ENCODE results near the gene P2RX3. TPM values are rescaled to one million over a fixed set of nuclear protein-coding genes. Genes with fewer than 3 reads are reported as not detected.

P2RX3 gene
- total RNA-seq, 1 donor from 2014 or later = not detected

DNA sequence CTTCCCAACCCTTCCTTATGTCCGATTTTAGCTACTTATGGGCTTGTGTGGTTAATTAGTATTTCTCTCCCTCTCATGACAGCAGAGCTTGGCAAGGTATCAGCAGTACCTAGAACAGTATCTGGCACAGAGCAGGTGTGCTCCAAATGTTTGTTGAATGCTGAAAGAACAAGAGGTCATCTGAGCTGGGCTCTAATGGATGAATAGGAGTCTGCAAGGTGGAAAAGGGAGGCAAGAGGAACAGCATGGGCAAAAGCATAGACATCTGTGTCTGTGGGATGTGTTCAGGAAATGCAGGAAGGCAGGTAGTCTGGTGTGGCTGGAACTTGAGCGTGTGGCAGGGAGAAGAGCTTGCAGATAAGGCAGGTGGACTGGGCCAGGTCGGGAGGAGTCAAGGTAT, 23.8 kb downstream of the P2RX3 start:
- TF ChIP-seq, protein P1, sequence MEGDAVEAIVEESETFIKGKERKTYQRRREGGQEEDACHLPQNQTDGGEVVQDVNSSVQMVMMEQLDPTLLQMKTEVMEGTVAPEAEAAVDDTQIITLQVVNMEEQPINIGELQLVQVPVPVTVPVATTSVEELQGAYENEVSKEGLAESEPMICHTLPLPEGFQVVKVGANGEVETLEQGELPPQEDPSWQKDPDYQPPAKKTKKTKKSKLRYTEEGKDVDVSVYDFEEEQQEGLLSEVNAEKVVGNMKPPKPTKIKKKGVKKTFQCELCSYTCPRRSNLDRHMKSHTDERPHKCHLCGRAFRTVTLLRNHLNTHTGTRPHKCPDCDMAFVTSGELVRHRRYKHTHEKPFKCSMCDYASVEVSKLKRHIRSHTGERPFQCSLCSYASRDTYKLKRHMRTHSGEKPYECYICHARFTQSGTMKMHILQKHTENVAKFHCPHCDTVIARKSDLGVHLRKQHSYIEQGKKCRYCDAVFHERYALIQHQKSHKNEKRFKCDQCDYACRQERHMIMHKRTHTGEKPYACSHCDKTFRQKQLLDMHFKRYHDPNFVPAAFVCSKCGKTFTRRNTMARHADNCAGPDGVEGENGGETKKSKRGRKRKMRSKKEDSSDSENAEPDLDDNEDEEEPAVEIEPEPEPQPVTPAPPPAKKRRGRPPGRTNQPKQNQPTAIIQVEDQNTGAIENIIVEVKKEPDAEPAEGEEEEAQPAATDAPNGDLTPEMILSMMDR (IDR thresholded peaks at IDR 0.05) = no peak
- TF ChIP-seq POLR2A (IDR thresholded peaks at IDR 0.05) (no peak), POLR2AphosphoS5 (IDR thresholded peaks at IDR 0.05; ENCODE audit: insufficient read depth in 1 of 2, low read depth in 1 of 2) (no peak)
- no peak overlapping the region for H3K27ac ChIP-seq
- H3K4me1 ChIP-seq = peaks cover 16% of the 10 kb centered on the region
- no peaks in the 10 kb centered on the region for H3K36me3 ChIP-seq
- no peaks in the 10 kb centered on the region for H3K27me3 ChIP-seq
- intact Hi-C loops (cut with DNase I) = no loop called here
- no peak overlapping the region for H3K4me3 ChIP-seq
- no peaks in the 10 kb centered on the region for H3K9me3 ChIP-seq
- no peak for DNase-seq (ENCODE audit: extremely low spot score in 2 of 2)

DNA sequence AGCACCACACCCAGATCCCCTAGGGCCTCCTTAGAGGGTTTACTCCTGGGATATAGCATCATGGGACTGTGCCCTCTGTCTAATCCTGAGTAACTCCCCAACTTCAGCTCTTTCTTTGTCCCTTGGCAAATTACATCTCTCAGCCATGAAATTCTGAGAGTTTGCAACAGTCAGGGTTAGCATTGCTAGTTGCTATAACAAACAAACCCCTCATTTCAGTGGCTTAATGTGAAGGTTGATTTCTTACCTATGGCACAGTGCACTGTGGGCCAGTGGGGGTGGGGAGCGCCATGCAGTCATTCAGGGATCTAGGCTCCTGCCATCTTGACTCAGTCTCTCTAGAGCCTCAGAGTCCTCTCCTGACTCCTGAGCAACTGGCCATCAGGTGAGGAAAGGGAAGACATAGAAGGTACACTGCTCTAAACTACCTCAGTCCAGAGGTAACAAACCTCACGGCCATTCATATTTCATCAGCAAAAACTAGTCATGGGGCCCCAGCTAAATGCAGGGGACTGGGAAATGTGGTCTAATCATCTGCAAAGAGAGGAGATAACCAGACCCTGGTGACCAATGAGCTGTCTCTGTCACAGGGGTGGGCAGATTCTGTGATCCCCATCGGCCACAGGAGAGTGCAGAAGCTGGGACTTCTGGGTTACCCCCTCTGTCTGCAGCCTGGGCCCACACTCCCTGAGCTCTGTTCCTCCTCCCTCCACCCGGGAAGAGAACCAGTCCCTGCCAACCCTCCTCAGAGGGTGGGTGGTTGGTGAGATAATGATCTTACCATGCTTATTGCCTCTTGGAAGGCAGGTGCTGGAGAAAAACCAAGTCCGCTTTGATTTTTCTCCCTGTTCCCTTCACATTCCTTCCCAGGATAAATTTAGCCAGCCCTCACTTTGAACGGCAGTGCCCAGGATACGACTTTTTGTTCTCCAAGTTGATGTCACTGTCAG, 25.3 kb downstream of the P2RX3 start:
- TF ChIP-seq POLR2AphosphoS5 (IDR thresholded peaks at IDR 0.05; ENCODE audit: insufficient read depth in 1 of 2, low read depth in 1 of 2) (no peak), POLR2A (IDR thresholded peaks at IDR 0.05) (no peak)
- TF ChIP-seq, protein P1 (IDR thresholded peaks at IDR 0.05) = no peak
- H3K36me3 ChIP-seq = no peaks in the 10 kb centered on the region
- H3K27ac ChIP-seq = no peak overlapping the region
- intact Hi-C loops (cut with DNase I) = no loop called here
- no peak for DNase-seq (ENCODE audit: extremely low spot score in 2 of 2)
- H3K4me1 ChIP-seq = peaks cover under 1% of the 10 kb centered on the region
- H3K4me3 ChIP-seq = no peak overlapping the region
- no peaks in the 10 kb centered on the region for H3K9me3 ChIP-seq
- H3K27me3 ChIP-seq = no peaks in the 10 kb centered on the region

DNA sequence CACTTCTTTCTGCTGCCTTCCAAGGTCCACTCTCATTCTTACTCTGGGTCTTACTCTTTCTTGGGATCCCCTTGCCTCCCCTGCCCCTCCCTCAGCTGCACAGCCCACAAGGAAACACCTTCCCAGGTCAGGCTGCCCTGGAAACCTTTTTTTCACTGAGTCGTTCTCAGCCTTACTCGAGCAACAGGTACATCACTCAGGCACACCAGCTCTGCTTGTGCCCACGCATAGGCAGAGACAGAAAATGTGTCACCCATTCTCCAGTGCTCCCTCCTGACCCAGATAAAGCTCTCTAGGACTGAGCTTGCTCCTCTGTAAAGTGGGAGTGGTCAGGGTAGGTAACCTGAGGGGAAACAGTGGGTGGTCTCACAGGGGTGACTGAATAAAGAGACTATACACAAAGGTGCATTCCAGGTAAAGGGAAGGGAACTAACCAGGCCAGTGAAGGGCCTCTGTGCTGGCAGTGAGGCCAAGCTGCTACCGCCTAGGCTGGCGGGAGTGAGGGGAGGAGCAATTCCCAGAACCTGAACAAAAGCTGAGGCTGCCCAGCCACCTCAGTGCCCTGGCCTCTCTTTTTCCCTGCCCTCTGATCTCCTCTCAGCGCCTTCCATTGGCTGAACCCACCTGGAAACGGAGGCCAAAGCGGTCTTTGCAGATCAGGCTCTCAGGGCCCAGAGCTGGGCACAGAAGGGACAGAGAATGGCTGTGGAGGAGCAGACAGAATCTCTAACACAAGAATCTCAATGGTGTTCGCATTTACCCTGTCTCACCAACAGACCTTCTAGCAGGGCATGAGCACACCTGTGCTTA, 26.9 kb downstream of the P2RX3 start:
- no peaks in the 10 kb centered on the region for H3K36me3 ChIP-seq
- intact Hi-C loops (cut with DNase I) = no loop called here
- no peak for TF ChIP-seq POLR2A (IDR thresholded peaks at IDR 0.05)
- TF ChIP-seq POLR2AphosphoS5 (IDR thresholded peaks at IDR 0.05; ENCODE audit: insufficient read depth in 1 of 2, low read depth in 1 of 2) = no peak
- TF ChIP-seq, protein P1 (IDR thresholded peaks at IDR 0.05) = no peak
- no peaks in the 10 kb centered on the region for H3K9me3 ChIP-seq
- no peaks in the 10 kb centered on the region for H3K4me1 ChIP-seq
- H3K4me3 ChIP-seq = no peak overlapping the region
- H3K27ac ChIP-seq = no peak overlapping the region
- H3K27me3 ChIP-seq = no peaks in the 10 kb centered on the region
- DNase-seq (ENCODE audit: extremely low spot score in 2 of 2) = no peak

DNA sequence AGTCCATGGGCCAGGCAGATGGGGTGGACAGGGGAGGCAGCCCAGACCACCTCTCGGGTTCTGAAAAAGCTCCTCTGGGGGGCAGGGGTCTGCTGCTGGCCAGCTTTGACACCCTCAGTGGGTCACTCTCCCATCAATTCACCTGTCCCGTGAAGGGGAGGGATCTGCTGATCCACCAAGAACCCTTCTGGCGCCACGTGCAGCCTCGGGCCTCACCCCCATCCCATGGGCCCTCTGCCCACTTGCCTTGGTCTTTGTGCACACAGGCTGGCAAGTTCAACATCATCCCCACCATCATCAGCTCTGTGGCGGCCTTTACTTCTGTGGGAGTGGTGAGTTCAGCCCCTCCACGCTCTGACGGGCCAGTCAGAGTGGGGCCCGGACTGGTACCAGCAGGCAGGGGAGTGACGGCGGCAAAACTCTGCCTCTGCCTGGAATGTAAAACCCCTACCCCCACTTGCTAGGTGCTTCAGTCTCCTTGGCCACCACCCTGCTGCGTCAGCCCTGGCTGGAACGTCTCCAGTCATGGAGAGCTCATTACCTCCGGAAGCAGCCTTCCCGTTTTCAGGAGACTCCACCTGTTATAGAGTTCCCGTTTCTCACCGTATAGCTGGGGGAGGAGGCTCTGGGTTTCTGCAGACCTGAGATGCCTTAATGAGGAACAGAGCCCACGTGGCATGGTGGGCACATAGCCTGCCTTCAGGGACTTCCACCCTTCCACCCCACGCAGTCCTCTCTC, 30.1 kb downstream of the P2RX3 start:
- Histone ChIP-seq H3K27ac (no peak overlapping the region), H3K4me1 (no peaks in the 10 kb centered on the region), H3K4me3 (no peak overlapping the region), H3K36me3 (no peaks in the 10 kb centered on the region), H3K27me3 (no peaks in the 10 kb centered on the region), H3K9me3 (no peaks in the 10 kb centered on the region)
- intact Hi-C loops (cut with DNase I) = no loop called here
- TF ChIP-seq POLR2A (IDR thresholded peaks at IDR 0.05) (no peak), POLR2AphosphoS5 (IDR thresholded peaks at IDR 0.05; ENCODE audit: insufficient read depth in 1 of 2, low read depth in 1 of 2) (no peak)
- TF ChIP-seq, protein P1 (IDR thresholded peaks at IDR 0.05) = no peak
- no peak for DNase-seq (ENCODE audit: extremely low spot score in 2 of 2)
